ENCODE results near the gene PTGDR.
A peak's percentile ranks its signal among the peaks of the same experiment; 100 is the strongest.

The PTGDR gene

GRCh38 chr14:52267501-52268278, at the start of gene PTGDR:
TSS of gene PTGDR (plus strand) at chr14:52267698. CDS start at chr14:52267815, 117 bp downstream.
- peak; percentile 66 for DNase-seq

GRCh38 chr14:52219488-52220084, 47.9 kb upstream of the PTGDR start:
- no peak for DNase-seq

GRCh38 chr14:52220924-52221811, 46.3 kb upstream of the PTGDR start:
- DNase-seq: no peak

- no peak for DNase-seq
Observed at GRCh38 chr14:52222901-52223300, 44.6 kb upstream of the PTGDR start.

- DNase-seq: no peak
Observed at GRCh38 chr14:52227619-52228222, 39.8 kb upstream of the PTGDR start.

- DNase-seq: no peak
Observed at GRCh38 chr14:52233693-52234092, 33.8 kb upstream of the PTGDR start.

- DNase-seq: peak; percentile 32
Observed at GRCh38 chr14:52235434-52235833, 32.1 kb upstream of the PTGDR start.

GRCh38 chr14:52235866-52236510, 31.5 kb upstream of the PTGDR start:
- no peak for DNase-seq

- DNase-seq: no peak
Observed at GRCh38 chr14:52238682-52239081, 28.8 kb upstream of the PTGDR start.

GRCh38 chr14:52240623-52241022, 26.9 kb upstream of the PTGDR start:
- no peak for DNase-seq

- no peak for DNase-seq
Observed at GRCh38 chr14:52241087-52241793, 26.3 kb upstream of the PTGDR start.

GRCh38 chr14:52244328-52244727, 23.2 kb upstream of the PTGDR start:
- no peak for DNase-seq

- DNase-seq: no peak
Observed at GRCh38 chr14:52244997-52245396, 22.5 kb upstream of the PTGDR start.

- DNase-seq: no peak
Observed at GRCh38 chr14:52248057-52248456, 19.4 kb upstream of the PTGDR start.

- DNase-seq: no peak
Observed at GRCh38 chr14:52251724-52252123, 15.8 kb upstream of the PTGDR start.

- DNase-seq: no peak
Observed at GRCh38 chr14:52253503-52253902, 14.0 kb upstream of the PTGDR start.

- no peak for DNase-seq
Observed at GRCh38 chr14:52254086-52254485, 13.4 kb upstream of the PTGDR start.

GRCh38 chr14:52258783-52259182, 8.7 kb upstream of the PTGDR start:
- no peak for DNase-seq

- no peak for DNase-seq
Observed at GRCh38 chr14:52259434-52259833, 8.1 kb upstream of the PTGDR start.

GRCh38 chr14:52262600-52262999, 4.9 kb upstream of the PTGDR start:
- no peak for DNase-seq

- DNase-seq: no peak
Observed at GRCh38 chr14:52263190-52263589, 4.3 kb upstream of the PTGDR start.

- DNase-seq: no peak
Observed at GRCh38 chr14:52265253-52265652, 2.2 kb upstream of the PTGDR start.

Data from DMS79 treated with DMSO at 0.1 percent for 48 hours (cell line).